HL-60 (cell line): Measurements from ENCODE around the gene TAS2R5.
"Not testable (repeated sequence)": the region's sequence is repeated elsewhere in the genome, so short reads cannot be mapped to it uniquely, and the experiment has no call there.

Experiments
- DNase-seq, 2 experiments: peaks; one replicate each; pipeline ENCODE4 v3.0.0-alpha.2; 2010 to 2020; ENCODE audit warnings: low read depth in 1 of 2, low spot score in 1 of 2
- H3K27ac ChIP-seq: fragments of 250-450 bp; sonication (Bioruptor Pico); replicated peaks from 2 replicates; pipeline ENCODE4 v1.5.1; 2020; ENCODE audit warnings: mild to moderate bottlenecking, moderate library complexity
- H3K27me3 ChIP-seq: fragments of 250-450 bp; sonication (Bioruptor Pico); 2 replicates; pipeline ENCODE4 v1.5.1; 2021; ENCODE audit warnings: mild to moderate bottlenecking, moderate library complexity; ENCODE audit not compliant: insufficient read depth, poor library complexity, severe bottlenecking
- H3K4me3 ChIP-seq: replicated peaks from 2 replicates; pipeline ENCODE4 v1.5.1; 2011; ENCODE audit warnings: mild to moderate bottlenecking, control low read depth, low read length; ENCODE audit not compliant: insufficient read depth
- GABPA ChIP-seq: IDR thresholded peaks from 2 replicates; pipeline ENCODE4 v1.6.1; 2012; ENCODE audit warnings: low read depth
- POLR2AphosphoS5 ChIP-seq: IDR thresholded peaks from 2 replicates; pipeline ENCODE4 v1.6.1; 2012; ENCODE audit warnings: low read depth
- REST ChIP-seq: IDR thresholded peaks from 2 replicates; pipeline ENCODE4 v1.6.1; 2012; ENCODE audit warnings: low read depth; ENCODE audit not compliant: insufficient replicate concordance
- SPI1 ChIP-seq: IDR thresholded peaks from 2 replicates; pipeline ENCODE4 v1.6.1; 2012; ENCODE audit warnings: low read depth, mild to moderate bottlenecking, borderline replicate concordance
- TF ChIP-seq, protein P1 (sequence below): IDR thresholded peaks from one replicate; pipeline ENCODE4 v1.5.1; 2011; ENCODE audit warnings: low read length, control low read depth, inconsistent platforms; ENCODE audit not compliant: insufficient read depth

TAS2R5 gene

DNA sequence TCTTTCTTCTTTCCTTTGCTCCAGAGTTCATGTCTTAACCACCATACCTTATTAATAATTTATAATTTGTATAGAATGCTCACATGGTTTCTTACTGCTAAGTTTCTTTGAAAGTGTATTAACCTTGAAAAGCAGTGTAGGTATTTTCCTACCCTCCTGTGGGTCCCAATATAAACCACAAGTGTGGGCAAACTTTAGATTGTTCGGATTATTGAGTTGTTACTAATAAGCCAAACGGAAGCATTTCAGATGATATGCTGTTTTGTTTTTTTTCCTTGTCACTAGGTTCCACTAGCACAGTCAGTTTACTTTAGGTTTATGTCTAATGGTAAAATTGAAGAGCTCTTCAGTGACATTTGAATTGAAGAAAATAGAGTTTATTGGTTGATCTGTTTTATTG is 41.6 kb upstream of the TAS2R5 start:
- Histone ChIP-seq H3K4me3 (no peak overlapping the region), H3K27ac (no peak overlapping the region), H3K27me3 (no peaks in the 10 kb centered on the region)
- TF ChIP-seq SPI1: no peak
- TF ChIP-seq GABPA: no peak
- no peak for TF ChIP-seq POLR2AphosphoS5
- TF ChIP-seq, protein P1, sequence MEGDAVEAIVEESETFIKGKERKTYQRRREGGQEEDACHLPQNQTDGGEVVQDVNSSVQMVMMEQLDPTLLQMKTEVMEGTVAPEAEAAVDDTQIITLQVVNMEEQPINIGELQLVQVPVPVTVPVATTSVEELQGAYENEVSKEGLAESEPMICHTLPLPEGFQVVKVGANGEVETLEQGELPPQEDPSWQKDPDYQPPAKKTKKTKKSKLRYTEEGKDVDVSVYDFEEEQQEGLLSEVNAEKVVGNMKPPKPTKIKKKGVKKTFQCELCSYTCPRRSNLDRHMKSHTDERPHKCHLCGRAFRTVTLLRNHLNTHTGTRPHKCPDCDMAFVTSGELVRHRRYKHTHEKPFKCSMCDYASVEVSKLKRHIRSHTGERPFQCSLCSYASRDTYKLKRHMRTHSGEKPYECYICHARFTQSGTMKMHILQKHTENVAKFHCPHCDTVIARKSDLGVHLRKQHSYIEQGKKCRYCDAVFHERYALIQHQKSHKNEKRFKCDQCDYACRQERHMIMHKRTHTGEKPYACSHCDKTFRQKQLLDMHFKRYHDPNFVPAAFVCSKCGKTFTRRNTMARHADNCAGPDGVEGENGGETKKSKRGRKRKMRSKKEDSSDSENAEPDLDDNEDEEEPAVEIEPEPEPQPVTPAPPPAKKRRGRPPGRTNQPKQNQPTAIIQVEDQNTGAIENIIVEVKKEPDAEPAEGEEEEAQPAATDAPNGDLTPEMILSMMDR: no peak
- no peak for TF ChIP-seq REST
- DNase-seq: no peak

DNA sequence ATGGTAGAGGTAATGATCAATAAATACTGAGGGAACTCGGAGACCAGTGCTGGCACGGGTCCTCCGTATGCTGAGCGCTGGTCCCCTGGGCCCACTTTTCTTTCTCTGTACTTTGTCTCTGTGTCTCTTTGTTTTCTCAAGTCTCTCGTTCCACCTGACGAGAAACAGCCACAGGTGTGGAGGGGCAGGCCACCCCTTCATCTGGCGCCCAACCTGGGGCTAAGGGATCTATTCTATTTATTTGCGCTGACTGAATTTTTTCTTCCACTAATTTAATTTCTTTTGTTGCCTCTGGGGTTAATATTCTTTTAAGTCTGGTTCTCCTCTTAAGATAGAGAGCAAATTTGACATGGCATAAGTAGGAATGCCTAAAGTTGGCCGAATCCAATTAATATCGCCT is 38.1 kb upstream of the TAS2R5 start:
- H3K27ac ChIP-seq, H3K27me3 ChIP-seq, H3K4me3 ChIP-seq, DNase-seq: not testable (repeated sequence)

DNA sequence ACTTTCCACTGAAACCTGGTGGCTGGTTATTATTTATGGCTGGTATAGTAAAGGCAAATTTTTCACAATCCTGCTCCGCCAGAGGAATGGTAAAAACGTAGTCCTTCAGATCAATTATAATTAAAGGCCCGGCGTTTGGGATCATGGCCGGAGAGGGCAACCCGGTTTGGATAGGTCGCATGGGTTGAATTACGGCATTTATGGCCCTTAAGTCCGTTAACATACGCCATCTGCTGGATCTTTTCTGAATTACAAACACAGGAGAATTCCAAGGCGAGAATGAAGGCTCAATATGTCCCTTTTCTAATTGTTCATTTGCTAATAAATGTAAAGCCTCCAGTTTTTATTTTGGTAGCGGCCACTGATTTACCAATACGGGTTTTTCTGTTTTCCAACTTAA is 37.4 kb upstream of the TAS2R5 start:
- DNase-seq: no peak
- Histone ChIP-seq H3K4me3 (no peak overlapping the region), H3K27me3 (no peaks in the 10 kb centered on the region), H3K27ac (no peak overlapping the region)
- TF ChIP-seq, protein P1: no peak
- TF ChIP-seq REST (no peak), POLR2AphosphoS5 (no peak), GABPA (no peak), SPI1 (no peak)

- TF ChIP-seq, protein P1: peak; percentile 12
- TF ChIP-seq POLR2AphosphoS5: no peak
- Histone ChIP-seq H3K27ac (no peak overlapping the region), H3K27me3 (no peaks in the 10 kb centered on the region), H3K4me3 (no peak overlapping the region)
- DNase-seq: peak in 1 of 2 experiments; percentile 22
Measured at GRCh38 chr7:141754939-141755338, 35.1 kb upstream of the TAS2R5 start.
